ENCODE data around the gene SHISA6. TPM values are rescaled to one million over a fixed set of nuclear protein-coding genes. Genes with fewer than 3 reads are reported as not detected.

Gene SHISA6
- polyA plus RNA-seq, 2 donors = 0.33 to 0.41 TPM

- Histone ChIP-seq H3K36me3 (ENCODE audit: control insufficient read depth in 2 of 2, insufficient read depth in 2 of 2, low read length in 1 of 2) (no peaks in the 10 kb centered on the region), H3K27ac (ENCODE audit: low read depth in 2 of 2, low read length in 1 of 2) (no peak overlapping the region)
- 40 to 54% methylated on average over 15 of the region's 15 CpGs for WGBS, 2 donors
Observed at GRCh38 chr17:11278186-11278991, 37.4 kb downstream of the SHISA6 start.

DNA sequence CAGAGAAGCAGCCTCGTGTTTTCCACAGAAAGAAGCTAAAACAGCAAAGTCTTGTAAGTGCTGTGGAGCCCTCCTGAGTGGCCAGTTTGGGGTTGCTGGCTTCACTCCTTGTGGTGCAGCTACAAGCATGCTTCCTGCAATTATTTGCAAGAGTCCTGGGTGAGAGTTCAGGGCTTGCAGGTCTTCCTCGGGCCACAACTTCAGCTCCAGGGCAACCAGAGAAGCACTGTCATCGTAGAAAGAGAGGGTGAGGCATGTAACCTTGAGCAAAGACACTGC, 37.9 kb downstream of the SHISA6 start:
- WGBS, 2 donors = 45 to 61% methylated on average over 3 of the region's 3 CpGs
- H3K4me3 ChIP-seq (ENCODE audit: low read depth in 1 of 2, low read length in 2 of 2) = no peak overlapping the region
- H3K27me3 ChIP-seq (ENCODE audit: control insufficient read depth in 1 of 2, insufficient read depth in 2 of 2, low read length in 2 of 2) = no peaks in the 10 kb centered on the region
- no peaks in the 10 kb centered on the region for H3K36me3 ChIP-seq (ENCODE audit: control insufficient read depth in 2 of 2, insufficient read depth in 2 of 2, low read length in 1 of 2)
- no peak overlapping the region for H3K27ac ChIP-seq (ENCODE audit: low read depth in 2 of 2, low read length in 1 of 2)
- no peaks in the 10 kb centered on the region for H3K4me1 ChIP-seq (ENCODE audit: control insufficient read depth in 2 of 2, insufficient read depth in 2 of 2, low read length in 1 of 2)
- H3K9me3 ChIP-seq (ENCODE audit: control insufficient read depth in 2 of 2, insufficient read depth in 1 of 2, low read depth in 1 of 2, low read length in 1 of 2) = no peaks in the 10 kb centered on the region

More at GRCh38 chr17:11278186-11278991, 37.4 kb downstream of the SHISA6 start:
- Histone ChIP-seq H3K4me1 (ENCODE audit: control insufficient read depth in 2 of 2, insufficient read depth in 2 of 2, low read length in 1 of 2) (no peaks in the 10 kb centered on the region), H3K9me3 (ENCODE audit: control insufficient read depth in 2 of 2, insufficient read depth in 1 of 2, low read depth in 1 of 2, low read length in 1 of 2) (no peaks in the 10 kb centered on the region), H3K27me3 (ENCODE audit: control insufficient read depth in 1 of 2, insufficient read depth in 2 of 2, low read length in 2 of 2) (no peaks in the 10 kb centered on the region), H3K4me3 (ENCODE audit: low read depth in 1 of 2, low read length in 2 of 2) (no peak overlapping the region)

DNA sequence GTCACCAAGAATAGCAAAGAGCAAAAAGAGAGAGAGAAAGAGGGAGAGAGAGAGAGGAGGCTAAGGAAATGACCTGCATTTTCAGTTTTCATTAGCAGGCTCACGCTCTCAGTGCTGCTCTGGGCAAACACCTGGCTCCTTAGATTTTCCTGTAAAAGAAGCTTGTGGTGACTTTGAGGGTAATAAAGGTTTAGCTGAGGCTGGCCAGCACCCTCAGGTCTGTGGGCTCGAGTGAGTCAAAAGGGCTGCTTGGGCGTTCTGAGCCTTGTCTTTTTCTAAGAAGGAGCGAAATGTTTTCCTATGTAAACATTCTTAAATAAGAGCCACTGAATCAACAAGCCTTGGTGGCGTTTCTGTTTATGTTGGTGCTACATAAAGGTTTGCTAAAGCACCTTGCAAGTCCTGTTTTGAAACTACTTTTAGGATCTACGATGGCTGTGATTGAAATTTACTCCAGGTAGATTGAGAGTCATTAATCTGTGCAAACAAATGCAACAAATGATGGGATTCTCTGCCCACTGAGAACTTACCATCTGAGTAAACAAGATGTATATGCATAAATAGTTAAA, 38.8 kb downstream of the SHISA6 start:
- WGBS, 2 donors = 48 to 58% methylated on average over 6 of the region's 6 CpGs
- Histone ChIP-seq H3K36me3 (ENCODE audit: control insufficient read depth in 2 of 2, insufficient read depth in 2 of 2, low read length in 1 of 2) (no peaks in the 10 kb centered on the region), H3K9me3 (ENCODE audit: control insufficient read depth in 2 of 2, insufficient read depth in 1 of 2, low read depth in 1 of 2, low read length in 1 of 2) (no peaks in the 10 kb centered on the region), H3K27me3 (ENCODE audit: control insufficient read depth in 1 of 2, insufficient read depth in 2 of 2, low read length in 2 of 2) (no peaks in the 10 kb centered on the region), H3K4me1 (ENCODE audit: control insufficient read depth in 2 of 2, insufficient read depth in 2 of 2, low read length in 1 of 2) (no peaks in the 10 kb centered on the region), H3K27ac (ENCODE audit: low read depth in 2 of 2, low read length in 1 of 2) (no peak overlapping the region), H3K4me3 (ENCODE audit: low read depth in 1 of 2, low read length in 2 of 2) (no peak overlapping the region)

DNA sequence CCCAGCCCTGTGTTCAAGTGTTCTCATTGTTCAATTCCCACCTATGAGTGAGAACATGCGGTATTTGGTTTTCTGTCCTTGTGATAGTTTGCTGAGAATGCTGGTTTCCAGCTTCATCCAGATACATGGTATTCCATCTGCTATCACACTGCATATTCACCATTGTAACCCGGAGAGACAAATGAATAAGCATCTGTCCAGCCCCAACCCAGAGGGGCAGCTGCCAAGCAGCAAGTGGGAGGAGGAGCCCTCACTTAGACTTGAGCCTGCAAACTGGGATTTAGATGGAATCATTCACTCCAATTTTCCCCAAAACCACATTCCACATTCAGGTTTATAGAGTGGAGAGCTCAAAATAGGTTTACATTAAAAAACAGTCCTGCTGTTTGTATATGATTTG, 41.6 kb downstream of the SHISA6 start:
- H3K36me3 ChIP-seq (ENCODE audit: control insufficient read depth in 2 of 2, insufficient read depth in 2 of 2, low read length in 1 of 2) = no peaks in the 10 kb centered on the region
- no peaks in the 10 kb centered on the region for H3K9me3 ChIP-seq (ENCODE audit: control insufficient read depth in 2 of 2, insufficient read depth in 1 of 2, low read depth in 1 of 2, low read length in 1 of 2)
- 91% methylated on average over 2 of the region's 2 CpGs for WGBS, 2 donors

GRCh38 chr17:11284811-11285210, 43.8 kb downstream of the SHISA6 start:
- Histone ChIP-seq H3K4me1 (ENCODE audit: control insufficient read depth in 2 of 2, insufficient read depth in 2 of 2, low read length in 1 of 2) (no peaks in the 10 kb centered on the region), H3K9me3 (ENCODE audit: control insufficient read depth in 2 of 2, insufficient read depth in 1 of 2, low read depth in 1 of 2, low read length in 1 of 2) (no peaks in the 10 kb centered on the region), H3K27me3 (ENCODE audit: control insufficient read depth in 1 of 2, insufficient read depth in 2 of 2, low read length in 2 of 2) (no peaks in the 10 kb centered on the region), H3K4me3 (ENCODE audit: low read depth in 1 of 2, low read length in 2 of 2) (no peak overlapping the region), H3K27ac (ENCODE audit: low read depth in 2 of 2, low read length in 1 of 2) (no peak overlapping the region), H3K36me3 (ENCODE audit: control insufficient read depth in 2 of 2, insufficient read depth in 2 of 2, low read length in 1 of 2) (no peaks in the 10 kb centered on the region)
- 63 to 66% methylated on average over 1 of the region's 1 CpG for WGBS, 2 donors

More for the DNA sequence above, 41.6 kb downstream of the SHISA6 start:
- no peaks in the 10 kb centered on the region for H3K4me1 ChIP-seq (ENCODE audit: control insufficient read depth in 2 of 2, insufficient read depth in 2 of 2, low read length in 1 of 2)
- H3K27ac ChIP-seq (ENCODE audit: low read depth in 2 of 2, low read length in 1 of 2) = no peak overlapping the region
- H3K27me3 ChIP-seq (ENCODE audit: control insufficient read depth in 1 of 2, insufficient read depth in 2 of 2, low read length in 2 of 2) = no peaks in the 10 kb centered on the region
- no peak overlapping the region for H3K4me3 ChIP-seq (ENCODE audit: low read depth in 1 of 2, low read length in 2 of 2)

GRCh38 chr17:11285946-11286345, 44.9 kb downstream of the SHISA6 start:
- no peaks in the 10 kb centered on the region for H3K9me3 ChIP-seq (ENCODE audit: control insufficient read depth in 2 of 2, insufficient read depth in 1 of 2, low read depth in 1 of 2, low read length in 1 of 2)
- WGBS, 2 donors = 82 to 90% methylated on average over 5 of the region's 5 CpGs
- no peaks in the 10 kb centered on the region for H3K27me3 ChIP-seq (ENCODE audit: control insufficient read depth in 1 of 2, insufficient read depth in 2 of 2, low read length in 2 of 2)
- H3K36me3 ChIP-seq (ENCODE audit: control insufficient read depth in 2 of 2, insufficient read depth in 2 of 2, low read length in 1 of 2) = no peaks in the 10 kb centered on the region
- H3K27ac ChIP-seq (ENCODE audit: low read depth in 2 of 2, low read length in 1 of 2) = no peak overlapping the region
- no peak overlapping the region for H3K4me3 ChIP-seq (ENCODE audit: low read depth in 1 of 2, low read length in 2 of 2)
- H3K4me1 ChIP-seq (ENCODE audit: control insufficient read depth in 2 of 2, insufficient read depth in 2 of 2, low read length in 1 of 2) = no peaks in the 10 kb centered on the region

GRCh38 chr17:11287791-11288190, 46.8 kb downstream of the SHISA6 start:
- Histone ChIP-seq H3K4me1 (ENCODE audit: control insufficient read depth in 2 of 2, insufficient read depth in 2 of 2, low read length in 1 of 2) (no peaks in the 10 kb centered on the region), H3K4me3 (ENCODE audit: low read depth in 1 of 2, low read length in 2 of 2) (no peak overlapping the region), H3K36me3 (ENCODE audit: control insufficient read depth in 2 of 2, insufficient read depth in 2 of 2, low read length in 1 of 2) (no peaks in the 10 kb centered on the region), H3K27me3 (ENCODE audit: control insufficient read depth in 1 of 2, insufficient read depth in 2 of 2, low read length in 2 of 2) (no peaks in the 10 kb centered on the region), H3K9me3 (ENCODE audit: control insufficient read depth in 2 of 2, insufficient read depth in 1 of 2, low read depth in 1 of 2, low read length in 1 of 2) (no peaks in the 10 kb centered on the region), H3K27ac (ENCODE audit: low read depth in 2 of 2, low read length in 1 of 2) (no peak overlapping the region)

DNA sequence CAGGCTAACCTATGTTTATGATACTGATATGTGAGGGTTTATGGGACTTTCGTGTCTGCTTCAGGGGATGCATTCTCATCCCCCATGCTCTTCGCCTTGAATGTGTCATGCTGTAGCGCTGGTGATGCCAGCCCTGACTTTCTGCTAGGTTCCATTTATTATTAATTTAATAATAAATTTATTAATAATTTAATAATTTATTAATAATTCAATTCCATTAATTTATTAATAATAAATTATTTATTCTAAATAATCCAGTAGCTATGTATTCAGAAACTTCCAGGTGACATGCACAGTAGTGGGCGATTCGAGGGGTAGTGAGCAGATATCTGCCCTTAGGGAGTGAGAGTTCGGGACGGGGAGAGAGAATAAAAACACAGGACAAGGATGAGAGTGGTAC, 49.8 kb downstream of the SHISA6 start:
- Histone ChIP-seq H3K4me3 (ENCODE audit: low read depth in 1 of 2, low read length in 2 of 2) (no peak overlapping the region), H3K9me3 (ENCODE audit: control insufficient read depth in 2 of 2, insufficient read depth in 1 of 2, low read depth in 1 of 2, low read length in 1 of 2) (no peaks in the 10 kb centered on the region), H3K27me3 (ENCODE audit: control insufficient read depth in 1 of 2, insufficient read depth in 2 of 2, low read length in 2 of 2) (no peaks in the 10 kb centered on the region), H3K36me3 (ENCODE audit: control insufficient read depth in 2 of 2, insufficient read depth in 2 of 2, low read length in 1 of 2) (no peaks in the 10 kb centered on the region), H3K27ac (ENCODE audit: low read depth in 2 of 2, low read length in 1 of 2) (no peak overlapping the region), H3K4me1 (ENCODE audit: control insufficient read depth in 2 of 2, insufficient read depth in 2 of 2, low read length in 1 of 2) (no peaks in the 10 kb centered on the region)
- WGBS, 2 donors = 90 to 93% methylated on average over 7 of the region's 7 CpGs

GRCh38 chr17:11292491-11292890, 51.5 kb downstream of the SHISA6 start:
- no peaks in the 10 kb centered on the region for H3K9me3 ChIP-seq (ENCODE audit: control insufficient read depth in 2 of 2, insufficient read depth in 1 of 2, low read depth in 1 of 2, low read length in 1 of 2)
- H3K36me3 ChIP-seq (ENCODE audit: control insufficient read depth in 2 of 2, insufficient read depth in 2 of 2, low read length in 1 of 2) = no peaks in the 10 kb centered on the region
- 90 to 92% methylated on average over 8 of the region's 8 CpGs for WGBS, 2 donors
- H3K4me3 ChIP-seq (ENCODE audit: low read depth in 1 of 2, low read length in 2 of 2) = no peak overlapping the region
- H3K27me3 ChIP-seq (ENCODE audit: control insufficient read depth in 1 of 2, insufficient read depth in 2 of 2, low read length in 2 of 2) = no peaks in the 10 kb centered on the region
- H3K27ac ChIP-seq (ENCODE audit: low read depth in 2 of 2, low read length in 1 of 2) = no peak overlapping the region
- no peaks in the 10 kb centered on the region for H3K4me1 ChIP-seq (ENCODE audit: control insufficient read depth in 2 of 2, insufficient read depth in 2 of 2, low read length in 1 of 2)

GRCh38 chr17:11293480-11293879, 52.5 kb downstream of the SHISA6 start:
- no peak overlapping the region for H3K4me3 ChIP-seq (ENCODE audit: low read depth in 1 of 2, low read length in 2 of 2)
- H3K9me3 ChIP-seq (ENCODE audit: control insufficient read depth in 2 of 2, insufficient read depth in 1 of 2, low read depth in 1 of 2, low read length in 1 of 2) = no peaks in the 10 kb centered on the region
- WGBS, 2 donors = 82 to 83% methylated on average over 8 of the region's 8 CpGs
- no peaks in the 10 kb centered on the region for H3K36me3 ChIP-seq (ENCODE audit: control insufficient read depth in 2 of 2, insufficient read depth in 2 of 2, low read length in 1 of 2)
- H3K27ac ChIP-seq (ENCODE audit: low read depth in 2 of 2, low read length in 1 of 2) = no peak overlapping the region
- no peaks in the 10 kb centered on the region for H3K4me1 ChIP-seq (ENCODE audit: control insufficient read depth in 2 of 2, insufficient read depth in 2 of 2, low read length in 1 of 2)
- H3K27me3 ChIP-seq (ENCODE audit: control insufficient read depth in 1 of 2, insufficient read depth in 2 of 2, low read length in 2 of 2) = no peaks in the 10 kb centered on the region
